Vagina (tissue), 2 donors: ENCODE data around the gene GBF1.

Experiments used
- POLR2AphosphoS5 ChIP-seq, 2 donors: sonication (generic); formaldehyde crosslinking; IDR thresholded peaks; one replicate each; pipeline ENCODE4 v1.9.0; 2017; ENCODE audit warnings: antibody characterized with exemption in 2 of 2, mild to moderate bottlenecking in 2 of 2, low read depth in 1 of 2; ENCODE audit not compliant: insufficient read depth in 1 of 2
- TF ChIP-seq, protein P1 (sequence below), 3 experiments: fragments of 450-650 bp in 2 of 3; fragments of 200-600 bp in 1 of 3; sonication (generic) in 1 of 3; IDR thresholded peaks; one replicate each; pipeline ENCODE4 v1.5.1; 2017 to 2019; ENCODE audit warnings: antibody characterized with exemption in 3 of 3, mild to moderate bottlenecking in 2 of 3, moderate library complexity in 2 of 3

- TF ChIP-seq, protein P1, sequence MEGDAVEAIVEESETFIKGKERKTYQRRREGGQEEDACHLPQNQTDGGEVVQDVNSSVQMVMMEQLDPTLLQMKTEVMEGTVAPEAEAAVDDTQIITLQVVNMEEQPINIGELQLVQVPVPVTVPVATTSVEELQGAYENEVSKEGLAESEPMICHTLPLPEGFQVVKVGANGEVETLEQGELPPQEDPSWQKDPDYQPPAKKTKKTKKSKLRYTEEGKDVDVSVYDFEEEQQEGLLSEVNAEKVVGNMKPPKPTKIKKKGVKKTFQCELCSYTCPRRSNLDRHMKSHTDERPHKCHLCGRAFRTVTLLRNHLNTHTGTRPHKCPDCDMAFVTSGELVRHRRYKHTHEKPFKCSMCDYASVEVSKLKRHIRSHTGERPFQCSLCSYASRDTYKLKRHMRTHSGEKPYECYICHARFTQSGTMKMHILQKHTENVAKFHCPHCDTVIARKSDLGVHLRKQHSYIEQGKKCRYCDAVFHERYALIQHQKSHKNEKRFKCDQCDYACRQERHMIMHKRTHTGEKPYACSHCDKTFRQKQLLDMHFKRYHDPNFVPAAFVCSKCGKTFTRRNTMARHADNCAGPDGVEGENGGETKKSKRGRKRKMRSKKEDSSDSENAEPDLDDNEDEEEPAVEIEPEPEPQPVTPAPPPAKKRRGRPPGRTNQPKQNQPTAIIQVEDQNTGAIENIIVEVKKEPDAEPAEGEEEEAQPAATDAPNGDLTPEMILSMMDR (IDR thresholded peaks at IDR 0.05): no peak
- no peak for TF ChIP-seq POLR2AphosphoS5 (IDR thresholded peaks at IDR 0.05; ENCODE audit: insufficient read depth in 1 of 2, low read depth in 1 of 2)
These were observed 42.2 kb downstream of the GBF1 start for GRCh38 chr10:102287538-102287937.
